ENCODE results near the gene ZNF804A.
"Not testable (repeated sequence)": the region's sequence is repeated elsewhere in the genome, so short reads cannot be mapped to it uniquely, and the experiment has no call there.

ZNF804A gene

DNA sequence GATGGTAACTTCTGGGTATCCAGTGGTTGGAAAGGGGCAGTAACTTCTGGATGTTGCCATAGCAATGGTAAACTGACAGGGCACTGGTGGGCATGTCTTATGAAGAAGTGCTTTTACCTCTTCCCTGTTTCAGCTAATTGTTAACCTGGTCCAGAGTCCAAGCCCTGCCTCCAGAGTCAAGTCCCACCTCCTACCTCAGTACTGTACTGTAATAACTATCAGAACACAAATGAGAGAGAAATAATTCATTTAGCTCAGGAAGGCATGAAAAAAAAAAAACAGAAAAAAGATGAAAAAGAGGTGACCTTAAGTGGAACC, 237.0 kb downstream of the ZNF804A start:
- DNase-seq, result no peak

DNA sequence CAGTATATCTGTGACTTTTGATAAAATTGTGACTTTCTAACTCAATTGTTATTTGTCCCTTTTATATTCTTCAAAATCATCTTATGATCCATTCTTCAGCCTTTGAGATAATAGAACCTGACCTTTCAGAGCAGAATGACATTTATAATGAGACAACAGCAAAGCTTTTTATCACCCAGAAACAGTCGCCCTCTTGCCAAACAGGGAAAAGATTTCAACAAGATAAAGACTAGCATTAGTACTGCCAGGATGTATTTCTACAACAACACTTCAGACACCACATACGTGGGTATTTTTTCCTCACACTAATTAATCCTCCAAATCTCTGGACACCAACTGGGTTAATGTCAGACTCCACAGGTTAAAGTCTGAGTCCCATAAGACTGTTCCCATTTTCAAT, 249.0 kb downstream of the ZNF804A start:
- DNase-seq, result no peak

DNA sequence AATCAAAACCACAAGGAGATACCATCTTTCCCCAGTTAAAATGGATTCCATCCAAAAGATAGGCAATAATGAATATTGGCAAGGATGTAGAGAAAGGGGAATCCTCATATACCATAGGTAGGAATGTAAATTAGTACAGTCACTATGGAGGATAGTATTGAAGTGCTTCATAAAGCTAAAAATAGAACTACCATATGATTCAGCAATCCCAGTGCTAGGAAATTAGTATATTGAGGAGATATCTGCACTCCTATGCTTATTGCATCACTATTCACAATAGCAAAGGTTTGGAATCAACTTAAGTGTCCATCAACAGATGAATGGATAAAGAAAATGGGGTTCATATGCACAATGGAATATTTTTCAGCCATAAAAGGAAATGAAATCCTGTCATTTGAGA, 251.2 kb downstream of the ZNF804A start:
- no peak for DNase-seq

DNA sequence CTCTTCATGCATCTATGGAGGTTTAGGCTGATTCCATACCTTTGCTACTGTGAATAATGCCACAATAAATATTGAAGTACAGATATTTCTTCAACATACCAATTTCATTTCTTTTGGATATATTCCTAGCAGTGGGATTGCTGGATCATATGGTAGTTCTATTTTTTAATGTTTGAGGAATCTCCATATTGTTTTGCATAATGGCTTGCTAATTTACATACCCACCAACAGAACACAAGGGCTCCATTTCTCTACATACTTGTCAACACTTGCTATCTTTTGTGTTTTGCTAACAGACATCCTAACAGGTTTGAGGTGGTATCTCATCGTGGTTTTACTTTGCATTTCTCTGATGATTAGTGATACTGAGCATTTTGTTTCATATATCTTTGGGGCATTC, 253.2 kb downstream of the ZNF804A start:
- DNase-seq, result no peak

DNA sequence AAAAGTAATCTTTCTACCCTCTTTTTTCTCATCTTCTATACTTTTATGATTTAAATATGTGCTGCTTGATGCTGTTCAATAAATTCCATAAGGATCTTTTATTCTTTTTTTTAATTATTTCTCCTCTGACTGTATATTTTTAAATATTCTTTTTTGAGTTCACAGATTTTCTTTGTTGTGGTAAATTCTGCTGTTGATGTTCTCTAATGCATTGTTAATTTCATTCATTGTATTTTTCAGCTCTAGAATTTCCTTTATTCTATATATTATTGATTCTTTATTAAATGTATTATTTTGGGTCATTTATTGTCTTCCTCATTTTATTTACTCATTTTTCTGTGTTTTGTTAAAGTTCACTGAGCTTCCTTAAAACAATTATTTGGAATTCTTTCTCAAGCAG, 260.9 kb downstream of the ZNF804A start:
- DNase-seq, result no peak

DNA sequence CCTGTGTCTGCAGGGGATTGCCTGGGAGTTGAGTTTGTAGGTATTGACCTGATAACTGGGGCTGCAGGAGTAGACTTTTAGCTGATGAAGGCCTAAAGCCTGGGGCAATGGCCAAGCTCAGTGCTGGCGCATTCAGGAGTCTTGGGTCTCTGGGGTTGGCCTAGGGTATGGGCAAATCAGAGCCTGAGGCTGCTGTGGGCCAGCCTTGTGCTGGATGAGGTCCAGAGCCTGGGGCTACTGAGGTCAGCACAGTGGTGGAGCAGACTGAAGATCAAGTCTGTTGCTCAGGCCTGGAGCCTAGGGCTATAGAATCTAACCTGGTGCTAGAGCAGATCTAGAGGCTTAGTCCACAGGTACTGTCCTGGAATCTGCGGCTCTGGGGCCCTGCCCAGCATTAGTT, 262.4 kb downstream of the ZNF804A start:
- no peak for DNase-seq

DNA sequence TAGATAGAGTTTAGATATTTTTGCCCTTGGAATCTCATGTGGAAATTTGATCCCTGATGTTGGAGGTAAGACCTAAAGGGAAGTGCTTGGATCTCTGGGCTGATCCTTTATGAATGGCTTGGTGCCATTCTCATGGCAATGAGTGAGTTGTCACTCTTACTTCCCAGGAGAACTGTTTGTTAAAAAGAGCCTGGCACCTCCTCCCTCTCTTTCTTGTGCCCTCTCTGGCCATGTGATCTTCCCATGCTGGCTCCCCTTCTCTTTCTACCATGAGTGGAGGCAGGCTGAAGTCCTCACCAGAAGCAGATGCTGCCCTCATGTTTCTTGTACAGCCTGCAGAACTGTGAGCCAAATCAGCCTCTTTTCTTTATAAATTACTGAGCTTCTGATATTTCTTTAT, 276.9 kb downstream of the ZNF804A start:
- DNase-seq, result no peak

DNA sequence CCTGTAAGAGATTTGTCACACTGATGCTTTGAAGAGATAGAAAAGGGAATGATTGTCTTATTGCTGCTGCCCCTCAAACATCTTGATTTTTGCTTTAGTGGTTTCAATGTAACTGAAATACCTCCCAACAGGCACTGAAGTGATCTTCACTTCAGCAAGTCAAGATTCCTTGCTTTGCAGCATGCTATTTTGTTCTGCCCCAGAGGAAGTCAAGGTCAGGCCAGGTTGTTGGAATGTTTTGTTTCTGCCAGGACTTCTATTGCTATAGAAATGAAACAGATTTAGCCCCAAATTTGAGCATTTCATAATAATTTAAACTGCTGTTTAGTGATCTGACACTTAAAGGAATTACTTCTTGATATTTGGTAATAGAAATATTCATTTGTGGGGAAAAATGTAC, 277.6 kb downstream of the ZNF804A start:
- DNase-seq, result no peak

DNA sequence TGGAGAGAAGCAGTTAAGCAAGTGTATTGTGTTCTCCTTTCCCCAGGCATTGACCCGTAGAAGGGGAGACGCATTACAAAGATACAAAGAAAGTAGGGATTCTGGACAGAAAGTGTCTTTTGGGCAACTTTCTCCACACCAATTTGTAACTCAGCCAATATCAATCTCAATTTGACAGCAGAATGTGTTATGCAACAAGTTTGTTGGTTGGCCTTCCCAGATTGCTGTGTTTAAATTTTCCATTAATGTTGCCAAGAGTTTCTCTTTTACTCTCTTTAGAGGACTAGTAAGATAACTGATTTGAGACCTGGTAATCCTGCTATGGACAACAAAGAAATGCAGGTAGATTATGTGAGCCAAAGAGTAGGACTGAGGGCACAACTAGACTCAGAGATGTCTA, 279.6 kb downstream of the ZNF804A start:
- no peak for DNase-seq

DNA sequence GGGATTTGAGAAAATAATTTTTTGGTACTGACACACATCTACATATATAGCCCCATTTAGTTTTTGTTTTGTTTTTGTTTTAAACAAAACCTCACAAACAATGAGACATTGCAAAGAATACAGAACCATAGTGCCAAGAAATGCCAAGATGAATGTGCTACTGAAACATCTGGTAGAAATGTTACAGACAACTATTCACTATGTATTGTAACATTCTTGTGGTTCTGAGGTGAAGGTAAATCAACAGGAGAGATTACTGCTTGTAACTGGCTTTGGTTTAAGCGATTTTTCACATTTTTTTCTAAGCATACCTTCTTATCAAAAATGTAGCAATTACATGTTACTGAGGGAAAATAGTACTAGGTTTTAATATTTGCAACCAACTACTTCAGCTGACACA, 281.3 kb downstream of the ZNF804A start:
- no peak for DNase-seq

DNA sequence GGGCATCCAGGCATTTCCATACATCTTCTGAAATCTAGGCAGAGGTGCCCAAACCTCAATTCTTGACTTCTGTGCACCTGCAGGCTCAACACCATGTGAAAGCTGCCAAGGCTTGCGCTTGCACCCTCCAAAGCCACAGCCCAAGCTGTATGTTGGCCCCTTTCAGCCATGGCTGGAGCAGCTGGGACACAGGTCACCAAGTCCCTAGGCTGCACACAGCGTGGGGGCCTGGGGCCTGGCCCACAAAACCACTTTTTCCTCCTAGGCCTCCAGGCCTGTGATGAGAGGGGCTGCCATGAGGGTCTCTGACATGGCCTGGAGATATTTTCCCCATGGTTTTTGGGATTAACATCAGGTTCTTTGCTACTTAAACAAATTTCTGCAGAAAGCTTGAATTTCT, 288.3 kb downstream of the ZNF804A start:
- not testable (repeated sequence) for DNase-seq

DNA sequence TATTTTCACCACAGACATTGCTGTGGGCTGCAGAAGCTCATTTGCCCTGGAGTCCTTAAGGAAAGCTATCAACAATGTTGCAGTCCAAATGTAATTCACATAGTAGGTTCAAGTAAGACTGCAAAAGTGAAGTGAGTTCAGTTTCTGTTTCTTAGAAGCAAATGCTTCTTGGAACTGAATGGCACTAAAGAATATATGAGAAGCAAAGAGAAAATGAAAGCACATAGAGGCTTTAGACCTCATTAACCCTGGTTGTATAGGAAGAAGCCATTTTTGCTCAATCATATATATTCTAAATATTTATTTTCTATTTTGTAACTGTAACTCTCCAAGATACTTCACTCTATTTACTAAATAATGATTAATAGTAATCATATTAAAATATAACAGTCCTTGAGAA, 292.0 kb downstream of the ZNF804A start:
- DNase-seq, result no peak

DNA sequence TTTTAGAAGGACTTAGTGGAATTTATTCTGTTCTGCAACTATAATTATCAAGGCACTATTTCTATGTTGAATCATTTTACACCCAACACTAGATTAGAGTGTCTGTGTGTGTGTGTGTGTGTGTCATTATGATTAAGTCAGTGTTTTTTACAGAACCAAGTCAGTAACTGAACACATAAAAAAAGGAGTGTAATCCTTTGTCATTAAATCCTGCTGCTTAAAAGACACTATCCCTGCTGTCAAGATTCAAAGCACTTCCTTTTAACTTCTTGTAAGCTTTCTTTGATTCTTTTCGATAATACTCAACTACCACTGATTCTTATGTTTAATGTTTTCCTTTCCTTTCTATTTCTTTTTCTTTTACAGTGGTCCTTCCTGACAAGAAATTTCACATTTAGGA, 306.7 kb downstream of the ZNF804A start:
- DNase-seq, result no peak

DNA sequence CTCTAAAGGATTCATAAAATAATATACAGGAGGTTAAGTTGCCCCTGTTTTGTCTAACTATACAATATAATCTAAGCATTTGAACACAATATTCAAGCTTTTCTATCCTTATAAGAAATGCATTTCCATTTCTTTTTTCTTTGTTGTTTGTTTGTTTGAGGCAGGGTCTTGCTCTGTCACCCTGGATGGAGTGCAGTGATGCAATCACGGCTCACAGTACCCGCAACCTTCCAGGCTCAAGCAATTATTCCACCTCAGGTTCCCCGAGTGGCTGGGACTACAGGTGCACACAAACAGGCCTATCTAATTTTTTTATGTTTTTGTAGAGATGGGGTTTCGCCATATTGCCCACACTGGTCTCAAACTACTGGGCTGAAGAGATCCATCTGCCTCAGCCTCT, 307.8 kb downstream of the ZNF804A start:
- no peak for DNase-seq

DNA sequence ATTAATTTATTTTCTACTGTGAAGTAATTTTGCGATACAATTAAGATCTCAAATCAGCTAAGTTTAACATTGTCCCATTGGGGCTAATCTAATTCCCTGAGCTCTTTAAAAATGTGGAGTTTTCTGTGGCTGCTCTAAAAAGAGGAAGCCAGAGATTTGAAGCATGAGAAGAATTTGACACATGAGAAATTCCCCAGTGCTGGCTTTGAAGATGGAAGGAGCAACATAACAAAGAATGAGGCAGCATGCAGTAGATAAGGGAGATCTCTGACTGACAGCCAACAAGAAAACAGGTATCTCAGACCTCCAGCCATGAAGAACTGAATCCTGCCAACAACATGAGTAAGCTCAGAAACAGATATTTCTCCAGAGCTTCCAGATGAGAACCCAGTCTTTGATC, 308.4 kb downstream of the ZNF804A start:
- DNase-seq, result no peak

DNA sequence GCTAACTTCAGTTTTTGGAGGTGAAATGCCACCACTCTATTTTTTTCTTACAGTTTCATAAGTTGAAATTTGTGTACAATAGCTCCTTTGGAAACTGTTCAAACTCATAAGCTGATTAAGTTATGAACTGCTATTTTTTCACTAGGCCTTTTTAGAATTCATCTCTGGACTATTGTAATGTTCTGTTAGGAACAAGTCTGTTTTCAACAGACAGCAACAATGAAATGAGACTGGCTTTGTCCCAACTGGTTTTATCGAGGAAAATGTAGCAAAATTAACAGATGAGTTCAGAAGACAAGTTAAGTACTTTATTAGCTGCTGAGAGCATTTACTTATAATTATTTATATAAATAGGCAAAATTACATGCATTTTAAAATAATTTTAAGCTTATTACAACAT, 310.6 kb downstream of the ZNF804A start:
- no peak for DNase-seq

DNA sequence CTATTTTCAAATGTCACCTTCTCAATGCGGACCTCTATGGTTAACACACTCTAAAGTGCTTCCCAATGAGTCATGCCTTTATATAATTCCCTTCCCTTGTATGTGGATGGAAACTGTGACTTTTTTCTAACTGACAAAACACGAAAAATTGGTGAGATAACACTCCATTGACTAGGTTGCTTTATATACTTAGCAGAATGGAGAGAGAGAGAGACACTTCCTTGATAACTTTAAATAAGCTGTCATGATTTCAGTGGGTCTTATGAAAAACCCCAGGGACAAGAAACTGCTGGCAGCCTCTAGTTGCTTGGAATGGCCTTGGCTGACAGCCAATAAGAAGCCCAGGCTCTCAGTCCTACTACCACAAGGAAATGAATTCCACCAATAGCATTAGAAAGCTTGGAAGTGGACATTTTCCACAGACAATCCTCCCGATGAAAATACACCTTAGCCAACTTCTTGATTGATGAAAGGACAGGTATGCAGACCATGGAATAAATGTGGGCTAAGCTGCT, 322.2 kb downstream of the ZNF804A start:
- no peak for DNase-seq

DNA sequence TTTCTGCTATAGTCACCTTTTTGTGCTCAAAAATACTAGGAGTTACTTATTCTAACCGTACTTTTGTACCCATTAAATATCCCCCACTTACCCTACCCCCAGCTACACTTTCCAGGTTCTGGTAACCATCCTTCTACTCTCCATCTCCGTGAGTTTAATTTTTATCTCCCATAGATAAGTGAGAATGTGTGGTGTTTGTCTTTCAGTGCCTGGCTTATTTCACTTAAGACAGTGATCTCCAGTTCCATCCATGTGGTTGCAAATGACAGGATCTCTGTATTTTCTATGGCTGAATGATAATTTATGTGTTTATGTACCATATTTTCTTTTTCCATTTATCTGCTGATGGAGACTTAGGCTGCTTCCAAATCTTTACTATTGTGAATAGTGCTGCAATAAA, 323.3 kb downstream of the ZNF804A start:
- no peak for DNase-seq

DNA sequence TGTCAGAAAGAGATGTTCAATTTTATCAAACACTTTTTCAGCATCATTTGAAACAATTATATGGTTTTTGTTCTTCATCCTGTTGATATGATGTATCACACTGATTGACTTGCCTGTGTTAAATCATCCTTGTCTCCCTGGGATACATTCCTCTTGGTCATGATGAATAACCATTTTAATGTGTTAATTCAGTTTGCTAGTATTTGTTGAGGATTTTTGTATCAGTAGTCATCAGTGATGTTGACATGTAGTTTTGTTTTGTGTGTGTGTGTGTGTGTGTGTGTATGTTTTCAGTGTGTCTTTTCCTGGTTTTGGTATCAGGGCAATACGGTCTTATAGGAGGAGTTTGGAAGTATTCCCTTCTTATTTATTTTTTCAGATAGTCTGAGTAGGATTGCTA, 325.4 kb downstream of the ZNF804A start:
- DNase-seq, result no peak

DNA sequence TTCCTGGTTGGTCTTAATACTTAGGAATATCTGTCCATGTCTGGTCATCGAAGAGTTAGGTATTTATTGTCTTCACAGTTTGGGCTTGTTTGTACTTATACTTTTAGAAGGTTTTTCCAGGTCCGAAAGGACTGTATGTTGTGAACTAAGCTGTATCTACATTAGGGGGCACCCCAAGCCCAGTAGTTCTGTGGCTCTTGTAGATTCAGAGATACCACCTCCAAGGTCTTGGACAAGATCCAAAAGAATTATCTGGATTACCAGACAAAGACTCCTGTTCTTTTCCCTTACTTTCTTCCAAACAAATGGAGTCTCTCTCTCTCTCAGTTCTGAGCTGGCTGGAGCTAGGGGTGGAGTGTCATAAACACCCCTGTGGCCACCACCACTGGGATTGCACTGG, 328.7 kb downstream of the ZNF804A start:
- no peak for DNase-seq

DNA sequence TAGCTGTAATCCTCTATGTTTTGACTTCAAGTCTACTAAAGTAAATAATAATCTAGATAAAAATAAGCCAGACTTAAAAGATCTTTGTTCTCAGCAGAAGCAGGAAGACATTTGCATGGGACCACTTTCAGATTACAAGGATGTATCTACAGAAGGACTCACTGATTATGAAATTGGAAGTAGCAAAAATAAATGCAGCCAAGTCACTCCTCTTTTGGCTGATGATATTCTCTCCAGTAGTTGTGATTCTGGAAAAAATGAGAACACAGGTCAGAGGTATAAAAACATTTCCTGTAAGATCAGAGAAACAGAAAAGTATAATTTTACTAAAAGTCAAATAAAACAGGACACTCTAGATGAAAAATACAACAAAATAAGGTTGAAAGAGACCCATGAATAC, 338.4 kb downstream of the ZNF804A start:
- DNase-seq, result no peak

DNA sequence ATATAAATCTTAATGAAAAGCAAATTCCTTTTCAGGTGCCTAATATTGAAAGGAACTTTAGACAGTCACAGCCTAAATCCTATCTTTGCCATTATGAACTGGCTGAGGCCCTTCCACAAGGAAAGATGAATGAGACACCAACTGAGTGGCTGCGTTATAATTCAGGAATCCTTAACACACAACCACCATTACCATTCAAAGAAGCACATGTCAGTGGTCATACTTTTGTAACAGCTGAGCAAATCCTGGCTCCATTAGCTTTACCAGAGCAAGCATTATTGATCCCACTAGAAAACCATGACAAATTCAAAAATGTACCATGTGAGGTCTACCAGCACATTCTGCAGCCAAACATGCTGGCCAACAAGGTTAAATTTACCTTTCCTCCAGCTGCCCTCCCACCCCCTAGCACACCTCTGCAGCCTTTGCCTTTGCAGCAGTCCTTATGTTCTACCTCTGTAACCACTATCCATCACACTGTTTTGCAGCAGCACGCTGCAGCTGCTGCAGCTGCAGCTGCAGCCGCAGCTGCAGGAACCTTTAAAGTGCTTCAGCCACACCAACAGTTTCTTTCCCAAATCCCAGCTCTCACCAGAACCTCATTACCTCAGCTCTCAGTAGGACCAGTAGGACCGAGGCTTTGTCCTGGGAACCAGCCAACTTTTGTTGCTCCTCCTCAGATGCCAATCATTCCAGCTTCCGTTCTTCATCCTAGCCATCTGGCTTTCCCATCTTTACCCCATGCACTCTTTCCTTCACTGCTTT, 340.1 kb downstream of the ZNF804A start:
- DNase-seq, result no peak

DNA sequence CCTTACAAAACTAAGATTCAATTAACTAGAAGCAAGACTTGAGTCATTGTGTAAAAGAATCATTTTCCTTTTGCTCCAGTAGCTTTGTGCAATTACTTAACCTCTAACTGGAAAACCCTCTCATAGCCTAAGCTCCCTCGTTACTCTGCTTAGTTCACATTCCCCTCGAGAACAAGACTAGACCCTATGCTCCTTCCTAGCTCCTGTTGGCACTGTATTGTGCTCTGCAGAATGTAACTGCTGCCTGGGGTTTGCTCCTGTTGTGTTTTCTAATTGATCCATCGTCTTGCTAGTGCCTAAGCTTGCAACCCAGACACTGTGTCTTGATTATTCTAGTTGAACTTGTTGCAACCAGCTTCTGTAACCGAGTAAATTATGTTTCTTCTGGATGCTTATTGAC, 347.0 kb downstream of the ZNF804A start:
- no peak for DNase-seq

DNA sequence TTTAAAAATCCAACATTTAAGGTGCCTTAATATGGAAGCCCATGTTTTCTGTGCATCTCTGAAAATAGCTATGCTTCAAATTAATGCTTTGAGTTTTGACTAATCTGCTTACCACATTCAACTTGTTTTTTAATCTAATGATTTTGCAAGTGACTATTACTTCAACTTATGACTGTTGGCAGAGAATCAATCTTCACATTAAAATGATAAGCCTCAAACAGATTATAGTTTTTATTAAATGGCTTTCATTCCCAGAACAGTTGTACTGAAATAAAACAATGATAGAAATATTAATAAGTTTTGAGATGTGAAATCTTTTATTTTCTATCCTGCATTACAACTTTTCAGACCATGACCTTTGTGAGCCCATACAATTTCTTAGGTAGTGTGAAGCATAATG, 347.5 kb downstream of the ZNF804A start:
- no peak for DNase-seq

DNA sequence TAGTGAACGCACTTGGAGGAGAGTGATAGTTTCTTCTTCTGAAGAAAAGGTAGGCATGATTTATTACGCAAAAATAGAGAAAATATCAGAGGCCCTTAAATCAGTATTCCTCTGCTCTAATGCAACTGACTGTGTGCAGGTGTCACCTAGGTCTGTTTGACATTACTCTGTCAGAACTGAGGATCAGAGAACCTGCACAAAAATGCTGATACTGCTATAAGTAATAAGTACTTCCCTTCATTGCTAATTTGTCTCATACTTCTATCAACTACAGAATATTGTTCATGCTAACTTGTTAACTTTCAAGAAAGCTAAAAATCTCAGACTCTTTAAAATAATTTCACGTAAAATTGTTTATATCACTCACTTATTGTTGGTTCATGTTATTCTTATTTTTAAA, 358.5 kb downstream of the ZNF804A start:
- no peak for DNase-seq

Measured in AML-193 (cell line).